DMS114 treated with DMSO at 0.1 percent for 48 hours (cell line): Measurements from ENCODE around the gene PDE11A.
"Not testable (repeated sequence)": the region's sequence is repeated elsewhere in the genome, so short reads cannot be mapped to it uniquely, and the experiment has no call there.

Experiments used
- DNase-seq: peaks from one replicate; lab custom pipeline; 2025; ENCODE audit not compliant: unreplicated experiment; lab: John Stamatoyannopoulos, UW

The PDE11A gene

GRCh38 chr2:177886824-177887223 is 185.8 kb downstream of the PDE11A start:
- no peak for DNase-seq

GRCh38 chr2:177885828-177886466 is 186.6 kb downstream of the PDE11A start:
- no peak for DNase-seq

- no peak for DNase-seq
Observed at GRCh38 chr2:177883177-177883576, 189.4 kb downstream of the PDE11A start.

GRCh38 chr2:177882501-177882900 is 190.1 kb downstream of the PDE11A start:
- no peak for DNase-seq

GRCh38 chr2:177881921-177882320 is 190.7 kb downstream of the PDE11A start:
- DNase-seq = no peak

- no peak for DNase-seq
Observed at GRCh38 chr2:177881008-177881747, 191.4 kb downstream of the PDE11A start.

- no peak for DNase-seq
Observed at GRCh38 chr2:177880285-177880684, 192.3 kb downstream of the PDE11A start.

GRCh38 chr2:177876950-177877349 is 195.6 kb downstream of the PDE11A start:
- DNase-seq = no peak

GRCh38 chr2:177874686-177875085 is 197.9 kb downstream of the PDE11A start:
- no peak for DNase-seq

- no peak for DNase-seq
Observed at GRCh38 chr2:177873915-177874314, 198.7 kb downstream of the PDE11A start.

- no peak for DNase-seq
Observed at GRCh38 chr2:177872286-177872685, 200.3 kb downstream of the PDE11A start.

- no peak for DNase-seq
Observed at GRCh38 chr2:177869912-177870311, 202.7 kb downstream of the PDE11A start.

- DNase-seq = no peak
Observed at GRCh38 chr2:177869209-177869608, 203.4 kb downstream of the PDE11A start.

- DNase-seq = no peak
Observed at GRCh38 chr2:177868806-177869205, 203.8 kb downstream of the PDE11A start.

GRCh38 chr2:177857538-177857937 is 215.0 kb downstream of the PDE11A start:
- no peak for DNase-seq

GRCh38 chr2:177852389-177852788 is 220.2 kb downstream of the PDE11A start:
- no peak for DNase-seq

GRCh38 chr2:177843188-177843587 is 229.4 kb downstream of the PDE11A start:
- no peak for DNase-seq

- DNase-seq = no peak
Observed at GRCh38 chr2:177842243-177842642, 230.3 kb downstream of the PDE11A start.

- DNase-seq = not testable (repeated sequence)
Observed at GRCh38 chr2:177835418-177836204, 237.0 kb downstream of the PDE11A start.

- DNase-seq = no peak
Observed at GRCh38 chr2:177832611-177833433, 239.8 kb downstream of the PDE11A start.

- DNase-seq = no peak
Observed at GRCh38 chr2:177830881-177831386, 241.6 kb downstream of the PDE11A start.
